K562 (cell line): ENCODE measurements around the gene SEMA4G. TPM values are rescaled to one million over a fixed set of nuclear protein-coding genes. Genes with fewer than 3 reads are reported as not detected.

Experiments used
- CCNT2 ChIP-seq: IDR thresholded peaks from 2 replicates; pipeline ENCODE4 v1.6.1; 2011; ENCODE audit warnings: borderline replicate concordance, low read depth, mild to moderate bottlenecking, moderate library complexity, mixed read lengths, low read length; ENCODE audit not compliant: insufficient read length; ENCODE audit errors: extremely low read depth
- CREBBP ChIP-seq: IDR thresholded peaks from one replicate; pipeline ENCODE4 v1.6.1; 2012; ENCODE audit warnings: low read depth, mild to moderate bottlenecking, control low read depth, inconsistent platforms, low read length
- CREM ChIP-seq: IDR thresholded peaks from 2 replicates; pipeline ENCODE4 v1.6.1; 2014; ENCODE audit warnings: antibody characterized with exemption, low read depth
- JUND ChIP-seq, 2 experiments: IDR thresholded peaks; 2 replicates in 1 of 2; 3 replicates in 1 of 2; pipeline ENCODE4 v1.6.1; 2011; ENCODE audit warnings: borderline replicate concordance in 2 of 2, low read depth in 2 of 2, low read length in 2 of 2, improper control_type of control experiment in 1 of 2, missing biosample characterization in 1 of 2, missing genetic modification characterization in 1 of 2, missing genetic modification reagents in 1 of 2
- LEF1 ChIP-seq: fragments of 450-650 bp; IDR thresholded peaks from 2 replicates; pipeline ENCODE4 v1.6.1; 2016; ENCODE audit warnings: mild to moderate bottlenecking
- SMARCB1 ChIP-seq: IDR thresholded peaks from 2 replicates; pipeline ENCODE4 v1.6.1; 2011; ENCODE audit warnings: improper control_type of control experiment, low read depth; ENCODE audit not compliant: insufficient read length
- SRSF7 ChIP-seq: fragments of 200-400 bp; formaldehyde crosslinking; optimal IDR thresholded peaks from 2 replicates; pipeline ENCODE3; 2017; ENCODE audit warnings: mild to moderate bottlenecking, low read depth, low read length
- polyA plus RNA-seq, 8 experiments: library from polyadenylated mRNA; depleted of rRNA in 4 of 8; stranded (reverse) in 5 of 8; unstranded in 3 of 8; fragments of >200 nt; fragmentation: Nextera tagmentation in 2 of 8; fragmentation: Illumina TruSeq in 1 of 8; extraction: Ambion mirVana in 2 of 8; extraction: Trizol in 1 of 8; gene quantifications; 2 replicates each; pipeline versions ENCODE4 v1.2.1 to v1.2.3, GENCODE V29; 2011 to 2014; ENCODE audit warnings: inconsistent platforms in 1 of 8, missing spikeins in 1 of 8
- total RNA-seq, 7 experiments: library from RNA; depleted of rRNA in 6 of 7; stranded (reverse); fragments of >200 nt in 6 of 7; fragmentation: Illumina TruSeq in 2 of 7; extraction: Trizol in 2 of 7; gene quantifications; 2 replicates each; pipeline versions ENCODE4 v1.2.1 to v1.2.3, GENCODE V29; 2011 to 2021; ENCODE audit warnings: low replicate concordance in 1 of 7
- TF ChIP-seq, protein P1 (sequence below), 3 experiments: IDR thresholded peaks in 2 of 3; conservative IDR thresholded peaks in 1 of 3; 2 replicates each; pipeline ENCODE4 v1.5.1; 2011 to 2012; ENCODE audit warnings: low read length in 3 of 3, mild to moderate bottlenecking in 3 of 3, control low read depth in 2 of 3, improper control_type of control experiment in 1 of 3, inconsistent platforms in 1 of 3, low read depth in 1 of 3, mixed read lengths in 1 of 3, moderate library complexity in 1 of 3; ENCODE audit not compliant: insufficient read depth in 2 of 3
- TF ChIP-seq, protein P2 (sequence below): fragments of 250-450 bp; sonication (Bioruptor Pico); IDR thresholded peaks from 2 replicates; pipeline ENCODE4 v1.8.0; 2021; ENCODE audit warnings: borderline replicate concordance, mild to moderate bottlenecking, moderate library complexity; ENCODE audit not compliant: poor library complexity, severe bottlenecking
- TF ChIP-seq, protein P3 (sequence below): fragments of 450-650 bp; formaldehyde crosslinking; IDR thresholded peaks from 2 replicates; pipeline ENCODE4 v1.4.0; 2022; ENCODE audit warnings: missing genetic modification characterization
- TF ChIP-seq, protein P4 (sequence below): fragments of 450-650 bp; IDR thresholded peaks from 2 replicates; pipeline ENCODE4 v1.6.1; 2017; ENCODE audit warnings: antibody characterized with exemption
- TF ChIP-seq, protein P5 (sequence below): fragments of 250-450 bp; sonication (Bioruptor Pico); IDR thresholded peaks from 2 replicates; pipeline ENCODE4 v1.8.0; 2021; ENCODE audit warnings: moderate library complexity, mild to moderate bottlenecking, inconsistent platforms

The SEMA4G gene
- total and polyA plus RNA-seq, 9 of the 15 experiments (the other 6 are each of a cell fraction or from before 2014, with no cell fraction given): 0.40 to 7.8 (median 1.8) TPM

DNA sequence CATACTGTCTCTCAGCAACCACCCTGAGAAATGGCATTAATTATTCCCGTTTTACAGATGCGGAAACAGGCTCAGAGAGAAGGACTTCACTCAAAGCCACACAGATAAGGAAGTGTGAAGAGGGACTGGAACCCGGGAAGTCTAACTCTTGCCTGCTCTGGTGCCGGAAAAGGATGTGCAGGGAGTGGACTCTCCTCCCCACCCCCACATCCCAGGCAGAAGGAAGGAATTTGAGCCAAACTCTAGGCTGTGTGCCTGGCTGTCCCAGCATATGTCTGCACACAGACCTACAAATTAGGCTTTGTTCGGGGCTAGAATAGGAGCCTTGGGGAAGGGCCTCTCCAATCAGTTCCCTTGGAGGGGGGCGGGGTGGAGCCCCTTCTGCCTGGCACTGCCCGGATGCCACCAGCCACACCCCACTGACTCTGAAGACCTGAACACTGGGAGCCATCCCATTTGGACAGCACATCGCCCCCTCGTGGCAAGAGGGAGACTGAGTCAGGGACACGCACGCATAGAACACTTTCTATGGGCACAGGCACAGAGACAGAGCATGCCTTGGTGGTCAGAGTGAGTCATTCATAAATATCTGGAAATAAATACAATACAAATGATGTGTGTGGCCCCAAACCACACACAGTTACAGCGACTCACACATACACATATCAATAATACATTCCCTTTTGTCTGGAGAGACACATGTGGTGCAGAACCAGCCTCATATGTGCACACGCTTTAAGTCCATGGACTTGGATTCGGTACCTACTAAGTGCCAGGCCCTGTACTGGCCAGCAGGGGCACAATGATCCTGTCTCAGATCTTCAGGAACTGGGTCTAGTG is 43.4 kb downstream of the SEMA4G start (continued):
- TF ChIP-seq, protein P1, sequence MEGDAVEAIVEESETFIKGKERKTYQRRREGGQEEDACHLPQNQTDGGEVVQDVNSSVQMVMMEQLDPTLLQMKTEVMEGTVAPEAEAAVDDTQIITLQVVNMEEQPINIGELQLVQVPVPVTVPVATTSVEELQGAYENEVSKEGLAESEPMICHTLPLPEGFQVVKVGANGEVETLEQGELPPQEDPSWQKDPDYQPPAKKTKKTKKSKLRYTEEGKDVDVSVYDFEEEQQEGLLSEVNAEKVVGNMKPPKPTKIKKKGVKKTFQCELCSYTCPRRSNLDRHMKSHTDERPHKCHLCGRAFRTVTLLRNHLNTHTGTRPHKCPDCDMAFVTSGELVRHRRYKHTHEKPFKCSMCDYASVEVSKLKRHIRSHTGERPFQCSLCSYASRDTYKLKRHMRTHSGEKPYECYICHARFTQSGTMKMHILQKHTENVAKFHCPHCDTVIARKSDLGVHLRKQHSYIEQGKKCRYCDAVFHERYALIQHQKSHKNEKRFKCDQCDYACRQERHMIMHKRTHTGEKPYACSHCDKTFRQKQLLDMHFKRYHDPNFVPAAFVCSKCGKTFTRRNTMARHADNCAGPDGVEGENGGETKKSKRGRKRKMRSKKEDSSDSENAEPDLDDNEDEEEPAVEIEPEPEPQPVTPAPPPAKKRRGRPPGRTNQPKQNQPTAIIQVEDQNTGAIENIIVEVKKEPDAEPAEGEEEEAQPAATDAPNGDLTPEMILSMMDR (IDR thresholded peaks at IDR 0.05 in 2 of 3, conservative IDR thresholded peaks at IDR 0.05 in 1 of 3; ENCODE audit: insufficient read depth in 2 of 3, low read depth in 1 of 3, low read length in 3 of 3): peak; percentile 69 to 82 (median 72)
- TF ChIP-seq, protein P2, sequence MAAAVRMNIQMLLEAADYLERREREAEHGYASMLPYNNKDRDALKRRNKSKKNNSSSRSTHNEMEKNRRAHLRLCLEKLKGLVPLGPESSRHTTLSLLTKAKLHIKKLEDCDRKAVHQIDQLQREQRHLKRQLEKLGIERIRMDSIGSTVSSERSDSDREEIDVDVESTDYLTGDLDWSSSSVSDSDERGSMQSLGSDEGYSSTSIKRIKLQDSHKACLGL (CRISPR knock-in tag): no peak
- no peak for TF ChIP-seq LEF1
- TF ChIP-seq, protein P3, sequence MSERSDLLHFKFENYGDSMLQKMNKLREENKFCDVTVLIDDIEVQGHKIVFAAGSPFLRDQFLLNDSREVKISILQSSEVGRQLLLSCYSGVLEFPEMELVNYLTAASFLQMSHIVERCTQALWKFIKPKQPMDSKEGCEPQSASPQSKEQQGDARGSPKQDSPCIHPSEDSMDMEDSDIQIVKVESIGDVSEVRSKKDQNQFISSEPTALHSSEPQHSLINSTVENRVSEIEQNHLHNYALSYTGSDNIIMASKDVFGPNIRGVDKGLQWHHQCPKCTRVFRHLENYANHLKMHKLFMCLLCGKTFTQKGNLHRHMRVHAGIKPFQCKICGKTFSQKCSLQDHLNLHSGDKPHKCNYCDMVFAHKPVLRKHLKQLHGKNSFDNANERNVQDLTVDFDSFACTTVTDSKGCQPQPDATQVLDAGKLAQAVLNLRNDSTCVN (CRISPR knock-in tag): no peak
- TF ChIP-seq JUND (IDR thresholded peaks at IDR 0.05; ENCODE audit: borderline replicate concordance, low read depth, low read length): 0 out of 2 replicates have a peak, but pooled peaks have one; percentile 10
- no peak for TF ChIP-seq JUND (tag; IDR thresholded peaks at IDR 0.05; ENCODE audit: borderline replicate concordance, low read depth, low read length)
- TF ChIP-seq, protein P4, sequence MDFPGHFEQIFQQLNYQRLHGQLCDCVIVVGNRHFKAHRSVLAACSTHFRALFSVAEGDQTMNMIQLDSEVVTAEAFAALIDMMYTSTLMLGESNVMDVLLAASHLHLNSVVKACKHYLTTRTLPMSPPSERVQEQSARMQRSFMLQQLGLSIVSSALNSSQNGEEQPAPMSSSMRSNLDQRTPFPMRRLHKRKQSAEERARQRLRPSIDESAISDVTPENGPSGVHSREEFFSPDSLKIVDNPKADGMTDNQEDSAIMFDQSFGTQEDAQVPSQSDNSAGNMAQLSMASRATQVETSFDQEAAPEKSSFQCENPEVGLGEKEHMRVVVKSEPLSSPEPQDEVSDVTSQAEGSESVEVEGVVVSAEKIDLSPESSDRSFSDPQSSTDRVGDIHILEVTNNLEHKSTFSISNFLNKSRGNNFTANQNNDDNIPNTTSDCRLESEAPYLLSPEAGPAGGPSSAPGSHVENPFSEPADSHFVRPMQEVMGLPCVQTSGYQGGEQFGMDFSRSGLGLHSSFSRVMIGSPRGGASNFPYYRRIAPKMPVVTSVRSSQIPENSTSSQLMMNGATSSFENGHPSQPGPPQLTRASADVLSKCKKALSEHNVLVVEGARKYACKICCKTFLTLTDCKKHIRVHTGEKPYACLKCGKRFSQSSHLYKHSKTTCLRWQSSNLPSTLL: no peak
- TF ChIP-seq CREBBP: no peak
- no peak for TF ChIP-seq SMARCB1
- TF ChIP-seq CCNT2: no peak
- TF ChIP-seq CREM: peak; percentile 20; the same call in 1 of the 2 replicates
- no peak for TF ChIP-seq SRSF7
- TF ChIP-seq, protein P5, sequence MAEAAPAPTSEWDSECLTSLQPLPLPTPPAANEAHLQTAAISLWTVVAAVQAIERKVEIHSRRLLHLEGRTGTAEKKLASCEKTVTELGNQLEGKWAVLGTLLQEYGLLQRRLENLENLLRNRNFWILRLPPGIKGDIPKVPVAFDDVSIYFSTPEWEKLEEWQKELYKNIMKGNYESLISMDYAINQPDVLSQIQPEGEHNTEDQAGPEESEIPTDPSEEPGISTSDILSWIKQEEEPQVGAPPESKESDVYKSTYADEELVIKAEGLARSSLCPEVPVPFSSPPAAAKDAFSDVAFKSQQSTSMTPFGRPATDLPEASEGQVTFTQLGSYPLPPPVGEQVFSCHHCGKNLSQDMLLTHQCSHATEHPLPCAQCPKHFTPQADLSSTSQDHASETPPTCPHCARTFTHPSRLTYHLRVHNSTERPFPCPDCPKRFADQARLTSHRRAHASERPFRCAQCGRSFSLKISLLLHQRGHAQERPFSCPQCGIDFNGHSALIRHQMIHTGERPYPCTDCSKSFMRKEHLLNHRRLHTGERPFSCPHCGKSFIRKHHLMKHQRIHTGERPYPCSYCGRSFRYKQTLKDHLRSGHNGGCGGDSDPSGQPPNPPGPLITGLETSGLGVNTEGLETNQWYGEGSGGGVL (CRISPR knock-in tag): no peak
